Thymus (tissue), 11 donors: ENCODE results near the gene PLEKHA5. TPM values are rescaled to one million over a fixed set of nuclear protein-coding genes. Genes with fewer than 3 reads are reported as not detected.
"Not testable (repeated sequence)": the region's sequence is repeated elsewhere in the genome, so short reads cannot be mapped to it uniquely, and the experiment has no call there.

ENCODE experiments used
- DNase-seq, 9 donors: peaks; one replicate each; pipeline ENCODE4 v3.0.0-alpha.2; 2013; ENCODE audit warnings: low spot score in 9 of 9, low read depth in 6 of 9, missing footprints in 1 of 9
- H3K27ac ChIP-seq, 2 donors: one replicate each; pipeline ENCODE4 v1.5.1; 2013; ENCODE audit warnings: control low read depth in 1 of 2, low read depth in 1 of 2, low read length in 1 of 2, mild to moderate bottlenecking in 1 of 2, moderate library complexity in 1 of 2
- H3K27me3 ChIP-seq, 2 donors: one replicate each; pipeline ENCODE4 v1.5.1; 2013; ENCODE audit warnings: low read length in 1 of 2; ENCODE audit not compliant: control insufficient read depth in 2 of 2, insufficient read depth in 1 of 2
- H3K36me3 ChIP-seq, 2 donors: one replicate each; pipeline ENCODE4 v1.5.1; 2013; ENCODE audit warnings: low read length in 1 of 2, mild to moderate bottlenecking in 1 of 2, moderate library complexity in 1 of 2; ENCODE audit not compliant: control insufficient read depth in 2 of 2, insufficient read depth in 2 of 2
- H3K4me1 ChIP-seq, 2 donors: one replicate each; pipeline ENCODE4 v1.5.1; 2013; ENCODE audit warnings: low read length in 2 of 2; ENCODE audit not compliant: control insufficient read depth in 2 of 2, insufficient read depth in 2 of 2
- H3K4me3 ChIP-seq, 2 donors: one replicate each; pipeline ENCODE4 v1.5.1; 2013; ENCODE audit warnings: low read length in 2 of 2, control low read depth in 1 of 2, mild to moderate bottlenecking in 1 of 2
- H3K9me3 ChIP-seq, 2 donors: one replicate each; pipeline ENCODE4 v1.5.1; 2013; ENCODE audit warnings: low read length in 1 of 2, mild to moderate bottlenecking in 1 of 2; ENCODE audit not compliant: control insufficient read depth in 2 of 2, insufficient read depth in 1 of 2
- WGBS: extraction: QIAGEN DNeasy Blood & Tissue Kit; methylation state at CpG from one replicate; pipeline ENCODE4 v1.1.7; 2013; 5-methylcytosine and 5-hydroxymethylcytosine counted together
- polyA plus RNA-seq: library from polyadenylated mRNA; stranded (reverse); fragments of 200-250 nt; gene quantifications from one replicate; pipeline ENCODE4 v1.2.3, GENCODE V29; 2013
- total RNA-seq: library from RNA; stranded (reverse); fragments of 120-200 nt; gene quantifications from one replicate; pipeline ENCODE4 v1.2.4, GENCODE V29; 2013
- donor health status: healthy.

The PLEKHA5 gene
- total and polyA plus RNA-seq, 2 donors = 12.2 to 18.0 TPM

DNA sequence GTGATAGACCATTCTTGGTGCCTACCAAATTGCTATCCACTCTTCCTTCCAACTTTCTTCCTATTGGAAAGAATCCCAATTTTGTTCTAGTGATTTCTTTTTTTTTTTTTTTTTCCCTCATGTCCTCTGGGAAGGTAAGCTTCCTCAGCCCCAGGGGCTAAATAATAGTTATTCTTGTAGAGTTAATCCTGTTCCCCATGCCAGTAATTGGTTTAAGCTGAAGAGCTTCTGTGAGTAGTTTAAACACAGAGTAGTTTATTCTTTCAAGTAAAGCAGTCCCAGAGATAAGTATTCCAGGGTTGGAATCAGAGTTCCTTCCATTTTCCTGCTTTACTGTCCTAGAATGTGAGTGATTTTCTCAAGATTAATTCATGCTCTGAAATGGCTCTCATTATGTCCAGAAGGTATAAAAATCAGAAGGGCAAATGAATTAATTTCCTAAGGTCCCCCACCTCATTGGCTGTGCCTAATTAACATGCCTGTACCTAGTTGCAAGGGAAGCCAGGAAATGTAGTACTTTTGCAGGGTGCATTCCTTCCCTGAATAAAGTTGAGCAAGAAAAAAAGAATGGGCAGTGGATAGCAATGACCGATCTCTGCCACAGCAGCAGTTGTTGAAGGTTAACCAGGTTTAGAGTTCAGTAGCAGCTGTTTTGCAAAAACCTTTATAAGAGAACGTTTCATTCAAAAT, 97.8 kb downstream of the PLEKHA5 start:
- no peak overlapping the region for H3K4me3 ChIP-seq
- 95% methylated on average over 2 of the region's 2 CpGs for WGBS
- H3K36me3 ChIP-seq = no peaks in the 10 kb centered on the region
- no peak overlapping the region for H3K27ac ChIP-seq
- peaks cover 0 to 3% of the 10 kb centered on the region in 2 donors for H3K9me3 ChIP-seq
- H3K4me1 ChIP-seq = no peaks in the 10 kb centered on the region
- no peaks in the 10 kb centered on the region for H3K27me3 ChIP-seq
- DNase-seq = no peak

GRCh38 chr12:19227880-19228210, 98.3 kb downstream of the PLEKHA5 start:
- no peak for DNase-seq
- H3K27ac ChIP-seq = no peak overlapping the region
- H3K4me3 ChIP-seq = no peak overlapping the region
- no peaks in the 10 kb centered on the region for H3K4me1 ChIP-seq
- peaks cover 0 to 3% of the 10 kb centered on the region in 2 donors for H3K9me3 ChIP-seq
- H3K27me3 ChIP-seq = no peaks in the 10 kb centered on the region
- no peaks in the 10 kb centered on the region for H3K36me3 ChIP-seq
- 100% methylated on average over 1 of the region's 1 CpG for WGBS

- not testable (repeated sequence) for H3K36me3 ChIP-seq, H3K4me1 ChIP-seq, H3K9me3 ChIP-seq, H3K4me3 ChIP-seq, H3K27ac ChIP-seq, DNase-seq, H3K27me3 ChIP-seq
- 92% methylated on average over 6 of the region's 6 CpGs for WGBS
These were observed 99.5 kb downstream of the PLEKHA5 start for GRCh38 chr12:19229021-19229420.

- no peaks in the 10 kb centered on the region for H3K36me3 ChIP-seq
- H3K27ac ChIP-seq = no peak overlapping the region
- H3K9me3 ChIP-seq = peaks cover 0 to 3% of the 10 kb centered on the region in 2 donors
- no peaks in the 10 kb centered on the region for H3K4me1 ChIP-seq
- no peaks in the 10 kb centered on the region for H3K27me3 ChIP-seq
- DNase-seq = no peak
- H3K4me3 ChIP-seq = no peak overlapping the region
- whole genome bisulfite sequencing = 96% methylated on average over 37 of the region's 37 CpGs
These were observed 100.8 kb downstream of the PLEKHA5 start for GRCh38 chr12:19230299-19230866.

- Histone ChIP-seq H3K36me3 (no peaks in the 10 kb centered on the region), H3K4me1 (no peaks in the 10 kb centered on the region), H3K27ac (no peak overlapping the region), H3K27me3 (no peaks in the 10 kb centered on the region), H3K9me3 (peaks cover 0 to 3% of the 10 kb centered on the region in 2 donors), H3K4me3 (no peak overlapping the region)
- no peak for DNase-seq
These were observed 101.4 kb downstream of the PLEKHA5 start for GRCh38 chr12:19230896-19231295.

- H3K27me3 ChIP-seq = no peaks in the 10 kb centered on the region
- H3K9me3 ChIP-seq = peaks cover 0 to 3% of the 10 kb centered on the region in 2 donors
- no peaks in the 10 kb centered on the region for H3K4me1 ChIP-seq
- no peak overlapping the region for H3K27ac ChIP-seq
- 60% methylated on average over 3 of the region's 3 CpGs for WGBS
- no peaks in the 10 kb centered on the region for H3K36me3 ChIP-seq
- H3K4me3 ChIP-seq = no peak overlapping the region
- no peak for DNase-seq
These were observed 104.7 kb downstream of the PLEKHA5 start for GRCh38 chr12:19234171-19234704.

- H3K4me1 ChIP-seq = no peaks in the 10 kb centered on the region
- H3K27ac ChIP-seq = no peak overlapping the region
- no peak for DNase-seq
- H3K9me3 ChIP-seq = no peaks in the 10 kb centered on the region
- H3K27me3 ChIP-seq = no peaks in the 10 kb centered on the region
- no peaks in the 10 kb centered on the region for H3K36me3 ChIP-seq
- 92% methylated on average over 2 of the region's 2 CpGs for WGBS
- H3K4me3 ChIP-seq = no peak overlapping the region
These were observed 105.7 kb downstream of the PLEKHA5 start for GRCh38 chr12:19234981-19235871.

GRCh38 chr12:19236656-19237055, 107.1 kb downstream of the PLEKHA5 start:
- peak in 3 of 9 donors; percentile 5 to 33 (median 7) for DNase-seq
- 68% methylated on average over 3 of the region's 3 CpGs for WGBS
- Histone ChIP-seq H3K27ac (no peak overlapping the region), H3K4me3 (no peak overlapping the region), H3K27me3 (no peaks in the 10 kb centered on the region), H3K9me3 (no peaks in the 10 kb centered on the region), H3K4me1 (no peaks in the 10 kb centered on the region), H3K36me3 (no peaks in the 10 kb centered on the region)

DNA sequence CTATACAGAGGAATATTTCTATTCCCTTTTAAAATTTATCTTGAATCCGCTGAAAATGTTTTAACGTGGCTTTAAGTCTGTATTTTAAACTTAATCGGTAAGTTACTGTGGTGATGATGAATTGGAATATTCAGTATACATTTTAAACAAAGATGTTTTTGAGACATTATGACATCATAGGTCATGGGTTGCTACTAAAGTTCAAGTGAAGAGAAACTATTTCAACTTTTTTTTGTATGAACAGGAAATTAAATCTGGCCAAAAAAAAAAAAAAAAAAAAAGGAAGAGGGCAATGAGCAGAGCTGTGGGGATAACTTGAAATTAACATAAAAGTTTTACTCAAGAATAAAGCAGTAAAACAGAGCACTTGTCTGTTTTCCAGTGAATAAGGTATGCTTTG, 109.0 kb downstream of the PLEKHA5 start:
- no peaks in the 10 kb centered on the region for H3K36me3 ChIP-seq
- no peaks in the 10 kb centered on the region for H3K27me3 ChIP-seq
- WGBS = 96% methylated on average over 3 of the region's 3 CpGs
- no peaks in the 10 kb centered on the region for H3K9me3 ChIP-seq
- H3K27ac ChIP-seq = no peak overlapping the region
- DNase-seq = no peak
- H3K4me3 ChIP-seq = no peak overlapping the region
- peaks cover 3 to 9% of the 10 kb centered on the region in 2 donors for H3K4me1 ChIP-seq
